ENCODE results near the gene FOXQ1. TPM values are rescaled to one million over a fixed set of nuclear protein-coding genes. Genes with fewer than 3 reads are reported as not detected.

Gene FOXQ1
- total and polyA plus RNA-seq, 10 of the 15 experiments (the other 5 are each of a cell fraction or from before 2014, with no cell fraction given): 0.08 TPM; not detected in 9

GRCh38 chr6:1306133-1306532 is 5.8 kb upstream of the FOXQ1 start:
- Histone ChIP-seq H3K36me3 (ENCODE audit: control insufficient read depth in 2 of 2, insufficient read depth in 2 of 2, low read length in 1 of 2) (no peaks in the 10 kb centered on the region), H2AFZ (ENCODE audit: control insufficient read depth, low read depth, low read length) (no peak overlapping the region), H3K9me3 (replicated peaks; ENCODE audit: control insufficient read depth, insufficient read depth, low read length) (no peaks in the 10 kb centered on the region; the same call in 2 of the 3 replicates), H4K20me1 (ENCODE audit: control insufficient read depth, insufficient read depth) (no peaks in the 10 kb centered on the region), H3K4me1 (ENCODE audit: control insufficient read depth, insufficient read depth, low read length) (no peaks in the 10 kb centered on the region), H3K27me3 (replicated peaks in 1 of 2; ENCODE audit: control insufficient read depth in 2 of 2, insufficient read depth in 2 of 2, low read length in 1 of 2) (peaks cover 0 to 6% of the 10 kb centered on the region in 2 experiments; a peak in 3 of 4 replicates), H3K79me2 (ENCODE audit: control insufficient read depth, insufficient read depth, low read length) (no peaks in the 10 kb centered on the region), H3K4me3 (no peak overlapping the region), H3K9ac (ENCODE audit: control insufficient read depth, insufficient read depth, low read length) (no peak overlapping the region), H3K27ac (ENCODE audit: control insufficient read depth, insufficient read depth) (no peak overlapping the region), H3K4me2 (ENCODE audit: control insufficient read depth, insufficient read depth) (no peak overlapping the region)
- in situ Hi-C loops (cut with MboI) (no loop called here), intact Hi-C loops (cut with micrococcal nuclease; ENCODE audit: unreplicated experiment) (no loop called here)
- no peak for ATAC-seq
- POLR2A ChIA-PET: no interaction called here
- 33% methylated on average over 2 of the region's 2 CpGs for WGBS (ENCODE audit: insufficient coverage, insufficient replicate concordance, low lambda C conversion rate, missing lambda C conversion rate)
- BruUV-seq (replicated peaks): no TSS peak
- SMC1A ChIA-PET (ENCODE audit: uncharacterized antibody, unreplicated experiment): no interaction called here
- no peak for FAIRE-seq
- RAD21 ChIA-PET (ENCODE audit: unreplicated experiment): no interaction called here
- CTCF ChIA-PET: no interaction called here
- DNase-seq (ENCODE audit: low read depth, low spot score): no peak
- TF ChIP-seq SIX5 (IDR thresholded peaks at IDR 0.05; ENCODE audit: low read depth, low read length, severe bottlenecking) (no peak), PBX3 (IDR thresholded peaks at IDR 0.05; ENCODE audit: insufficient replicate concordance, low read depth, low read length) (no peak), POLR2AphosphoS2 (IDR thresholded peaks at IDR 0.05; ENCODE audit: low read depth, low read length) (no peak), PML (IDR thresholded peaks at IDR 0.05; ENCODE audit: low read length) (no peak), FOXK2 (IDR thresholded peaks at IDR 0.05) (no peak), RUNX3 (IDR thresholded peaks at IDR 0.05; ENCODE audit: low read length) (no peak), CTCF (IDR thresholded peaks at IDR 0.05 in 2 of 3, conservative IDR thresholded peaks at IDR 0.05 in 1 of 3; ENCODE audit: control insufficient read depth in 2 of 3, extremely low read depth in 1 of 3, insufficient read depth in 1 of 3, low read depth in 3 of 3, low read length in 3 of 3) (no peak), MYB (IDR thresholded peaks at IDR 0.05; ENCODE audit: borderline replicate concordance, low read depth, low read length) (no peak), NR2F1 (conservative IDR thresholded peaks at IDR 0.05) (no peak), ZNF687 (IDR thresholded peaks at IDR 0.05) (no peak), CBFB (IDR thresholded peaks at IDR 0.05; ENCODE audit: low read depth) (no peak)
